GM21528 (cell line): ENCODE data around the gene MED12L.

ENCODE experiments used
- ATAC-seq: cut with Tn5 transposase; IDR thresholded peaks from one replicate; pipeline ENCODE4 v1.9.1; 2021; ENCODE audit warnings: mild to moderate bottlenecking, moderate library complexity; ENCODE audit not compliant: unreplicated experiment, low FRiP score

Gene MED12L

DNA sequence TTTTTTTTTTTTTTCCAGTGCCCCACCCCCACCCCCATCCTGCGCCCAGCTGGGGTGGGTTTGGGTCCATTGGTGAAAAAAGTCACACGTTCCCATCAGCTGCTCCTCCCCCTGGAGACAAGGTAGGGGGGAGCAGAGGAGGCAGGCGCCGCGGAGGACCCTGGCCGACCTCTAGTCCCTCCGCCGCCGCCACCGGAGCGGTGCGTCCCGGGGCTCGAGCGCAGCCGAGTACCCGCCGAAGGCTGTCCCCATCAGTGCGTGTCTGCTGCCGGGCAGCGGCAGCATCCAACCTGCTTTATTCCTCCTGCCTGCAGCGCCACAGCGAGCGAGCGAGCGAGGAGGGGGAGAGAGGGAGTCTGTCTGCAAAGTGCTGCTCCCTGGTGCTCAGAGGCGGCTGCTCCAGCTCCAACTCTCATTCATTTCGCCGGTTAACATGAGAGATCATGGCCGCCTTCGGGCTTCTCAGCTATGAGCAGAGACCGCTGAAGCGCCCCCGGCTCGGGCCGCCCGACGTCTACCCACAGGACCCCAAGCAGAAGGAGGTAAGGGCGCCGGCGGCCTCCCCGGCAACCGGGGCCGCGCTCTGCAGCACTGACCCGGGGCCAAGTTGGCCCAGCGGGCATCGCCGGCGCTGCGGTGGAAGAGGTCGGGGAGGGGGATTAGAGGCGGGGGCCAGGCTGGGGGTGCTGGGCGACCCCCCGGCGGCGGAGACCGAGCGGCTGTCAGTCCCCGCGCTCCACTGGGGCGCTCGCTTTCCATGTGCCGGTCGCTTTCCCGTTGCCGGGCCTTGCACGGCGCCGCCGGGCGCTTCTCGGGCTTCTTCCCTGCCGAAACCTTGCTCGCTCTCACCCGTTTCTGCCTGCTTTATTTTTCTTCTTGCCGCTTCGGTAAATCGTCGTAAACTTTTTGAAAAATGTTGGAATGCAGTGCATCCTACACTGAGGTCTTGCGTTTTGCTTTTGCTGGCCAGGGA, 1.3 kb downstream of the MED12L start:
- ATAC-seq = peak; percentile 76

DNA sequence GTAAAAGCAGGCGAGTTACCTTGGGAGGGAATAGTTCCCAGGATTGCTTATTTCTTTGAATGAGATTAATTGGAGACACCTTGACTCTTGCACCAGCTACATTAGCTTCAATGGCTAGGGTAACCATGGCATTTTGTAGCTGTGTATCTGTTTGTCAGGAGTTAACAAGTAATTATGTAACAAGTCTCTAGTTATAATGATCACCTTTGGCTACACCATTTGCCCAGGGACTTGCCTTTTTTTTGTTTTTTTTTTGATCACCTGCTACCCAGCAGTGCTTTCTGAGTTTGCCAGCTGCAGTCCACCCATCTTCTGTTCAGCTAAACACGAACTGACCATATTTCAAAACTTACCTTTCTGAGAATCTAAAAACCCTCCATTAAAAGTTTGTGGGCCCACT, 2.2 kb downstream of the MED12L start:
- ATAC-seq = no peak

DNA sequence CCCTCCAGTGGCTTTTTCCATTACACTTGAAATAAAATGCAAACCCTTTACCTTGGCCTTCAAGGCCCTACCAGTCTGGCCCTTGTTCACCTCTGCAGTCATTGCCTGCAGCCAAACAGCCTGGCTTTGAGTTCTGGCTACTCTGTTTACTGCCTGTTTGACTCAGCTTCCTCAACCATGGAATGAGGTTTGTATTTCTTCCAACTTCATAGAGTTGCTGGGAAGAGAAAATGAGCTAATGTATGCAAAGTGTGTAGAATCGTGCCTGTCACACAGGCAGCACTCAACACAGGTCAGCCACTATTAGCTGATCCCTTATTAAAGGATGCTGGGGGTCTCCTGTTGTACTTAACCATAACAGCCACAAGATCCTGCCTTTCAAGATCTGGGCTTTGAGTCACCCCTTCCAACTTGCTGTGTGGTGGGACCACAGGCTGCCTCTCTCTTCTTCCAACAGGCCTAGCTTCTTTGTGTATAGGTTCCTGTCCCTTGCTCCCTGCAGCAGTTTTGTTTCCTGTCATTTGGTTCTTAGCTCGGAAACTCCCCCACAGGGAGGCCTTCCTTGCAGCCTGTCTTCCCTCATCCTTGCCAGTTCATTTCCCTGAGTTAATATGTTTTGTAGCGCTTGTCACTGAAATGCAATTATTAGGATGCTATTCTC, 6.4 kb downstream of the MED12L start:
- ATAC-seq = no peak

DNA sequence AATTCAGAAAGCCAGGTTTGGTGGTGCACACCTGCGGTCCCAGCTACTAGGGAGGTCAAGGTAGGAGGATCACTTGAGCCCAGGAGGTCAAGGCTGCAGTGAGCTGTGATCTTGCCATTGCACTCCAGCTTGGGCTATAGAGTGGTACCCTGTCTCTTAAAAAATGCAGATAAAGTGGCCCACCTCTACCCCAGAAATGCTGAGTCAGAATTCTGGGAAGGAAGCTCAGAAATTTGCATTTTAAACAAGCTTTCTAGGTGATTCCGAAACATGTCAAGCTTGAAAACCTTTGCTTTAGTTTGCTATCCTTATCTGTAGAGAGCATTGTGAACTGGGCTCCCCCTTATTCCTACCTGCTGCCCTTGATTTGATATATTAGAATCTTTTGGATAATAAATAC, 7.7 kb downstream of the MED12L start:
- ATAC-seq = no peak

DNA sequence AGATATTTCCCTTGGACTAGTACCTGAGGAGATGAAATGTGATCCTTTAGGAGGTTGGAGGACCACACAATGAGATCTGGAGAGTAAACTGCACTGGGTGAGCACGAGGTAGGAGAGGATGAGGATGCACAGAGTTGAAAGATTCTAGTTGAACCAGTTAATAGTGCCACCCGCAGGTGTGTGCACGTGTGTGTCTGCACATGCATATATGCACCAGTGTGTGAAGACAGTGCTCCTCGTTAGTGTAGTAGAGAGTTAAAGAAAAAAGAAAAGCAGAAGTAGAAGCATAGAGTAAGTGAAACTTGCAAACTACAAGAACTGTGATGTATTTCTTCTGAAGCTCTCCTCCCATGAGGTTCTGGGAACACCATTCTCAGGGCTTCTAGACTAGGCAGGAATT, 8.4 kb downstream of the MED12L start:
- ATAC-seq = no peak

DNA sequence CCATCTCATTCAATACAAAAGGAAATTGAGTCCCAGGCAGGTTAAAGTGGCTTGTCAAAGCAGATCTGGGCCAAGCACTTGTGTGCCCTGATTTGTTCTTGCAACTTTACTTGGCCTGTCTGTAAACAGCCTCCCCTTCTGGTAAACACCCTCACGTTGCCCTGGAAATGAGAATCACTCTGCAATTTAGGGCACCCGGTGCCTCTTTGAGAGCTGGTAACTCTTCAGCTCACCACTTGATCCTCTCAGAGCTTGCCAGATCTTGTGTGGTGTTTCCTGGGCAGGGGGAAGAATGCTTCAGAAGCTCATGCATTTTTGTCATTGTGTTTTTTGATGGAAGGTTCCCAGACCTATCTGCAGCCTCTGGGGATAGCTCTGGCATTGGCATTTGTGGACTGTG, 11.3 kb downstream of the MED12L start:
- ATAC-seq = no peak

DNA sequence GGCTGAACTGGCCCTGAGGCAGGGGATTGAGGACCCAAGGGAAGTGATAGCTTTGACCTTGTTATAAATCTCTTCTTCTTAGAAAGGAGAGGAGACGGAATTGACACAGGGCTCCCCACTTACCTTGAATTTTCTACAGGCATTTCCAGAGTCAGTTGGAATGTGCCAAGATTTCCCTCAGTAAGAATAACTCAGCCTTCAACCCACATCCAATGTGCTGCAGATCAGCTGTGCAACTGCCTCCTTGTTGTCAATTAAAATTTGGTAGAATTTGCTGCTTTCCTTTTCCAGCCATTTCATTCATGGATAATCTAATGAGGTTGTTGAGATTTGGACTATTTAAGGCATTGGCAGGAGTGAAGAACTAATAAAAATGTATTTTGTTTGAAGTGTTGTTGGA, 14.6 kb downstream of the MED12L start:
- no peak for ATAC-seq

GRCh38 chr3:151101270-151101969, 16.0 kb downstream of the MED12L start:
- no peak for ATAC-seq

DNA sequence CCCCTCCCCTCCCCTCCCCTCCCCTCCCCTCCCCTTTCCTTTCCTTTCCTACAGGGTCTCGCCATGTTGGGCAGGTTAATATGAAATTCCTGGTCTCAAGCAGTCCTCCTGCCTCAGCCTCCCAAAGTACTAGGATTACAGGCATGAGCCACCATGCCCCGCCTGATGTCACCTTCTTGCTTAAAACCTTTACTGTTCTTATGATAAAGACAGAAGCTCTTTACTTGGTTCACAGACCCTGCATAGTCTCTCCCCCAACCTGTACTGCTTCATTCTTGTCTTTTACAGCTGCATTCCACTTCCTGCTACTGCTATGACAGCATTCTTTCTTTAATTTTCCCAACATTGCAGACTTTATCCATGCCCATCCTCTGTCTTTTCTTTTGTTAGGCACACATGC, 20.8 kb downstream of the MED12L start:
- ATAC-seq = no peak

- no peak for ATAC-seq
Measured at GRCh38 chr3:151107177-151107576, 21.7 kb downstream of the MED12L start.

DNA sequence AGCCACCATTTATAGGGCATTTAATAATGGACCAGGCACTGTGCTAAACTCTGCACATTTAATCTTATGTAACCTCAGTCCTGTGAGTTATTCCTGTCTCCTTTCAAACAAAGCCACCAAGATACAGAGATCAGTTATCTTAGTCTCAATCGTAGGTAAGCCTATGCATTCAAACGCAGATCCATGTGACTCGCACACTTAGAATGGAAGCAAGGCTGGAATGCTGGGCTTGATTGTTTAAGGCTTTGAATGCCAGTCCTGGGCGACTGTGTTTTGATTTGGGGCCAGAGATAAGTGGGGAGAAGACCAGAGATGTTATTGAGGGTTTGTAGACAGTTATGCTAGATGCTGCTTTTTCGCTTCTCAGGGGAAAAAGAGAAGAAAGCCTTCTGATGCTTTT, 22.2 kb downstream of the MED12L start:
- no peak for ATAC-seq

- ATAC-seq = no peak
Measured at GRCh38 chr3:151109286-151109800, 23.9 kb downstream of the MED12L start.

DNA sequence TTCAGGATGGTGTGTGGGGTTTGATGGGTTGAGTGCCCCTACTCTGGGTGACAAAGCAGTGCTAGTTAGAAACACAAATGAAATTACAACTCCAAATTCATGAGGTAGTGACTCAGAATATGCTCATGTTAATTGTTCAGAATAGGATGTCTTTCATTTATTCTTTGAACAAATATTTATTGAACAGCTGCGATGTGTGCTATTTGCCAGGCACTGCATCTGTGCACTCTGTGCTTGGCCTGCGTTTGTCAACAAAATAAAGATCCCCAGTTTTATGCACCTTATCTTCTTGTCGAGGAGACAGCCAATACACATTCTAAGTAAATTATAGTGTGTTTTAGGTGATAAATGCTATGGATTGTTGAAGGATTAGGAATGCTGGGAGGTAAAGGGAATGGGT, 27.3 kb downstream of the MED12L start:
- ATAC-seq = no peak

DNA sequence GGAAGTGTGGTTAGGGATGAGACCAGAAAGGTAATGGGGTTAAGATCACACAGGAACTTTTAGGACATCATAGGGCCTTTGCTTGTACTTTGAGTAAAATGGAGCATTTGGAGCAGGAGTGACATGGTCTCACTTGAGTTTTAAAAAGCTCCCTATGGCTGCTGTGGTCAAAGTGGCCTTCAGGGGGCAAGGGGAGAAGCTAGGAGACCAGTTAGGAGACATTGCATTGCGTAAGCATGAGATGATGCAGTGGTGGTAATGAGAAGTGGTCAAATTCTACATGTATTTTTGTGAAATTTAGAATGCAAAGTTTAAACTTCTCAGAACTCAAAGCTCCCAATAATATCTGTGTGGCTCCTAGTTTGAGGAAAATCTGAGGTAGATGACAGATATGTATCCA, 27.9 kb downstream of the MED12L start:
- ATAC-seq = no peak

- no peak for ATAC-seq
Measured at GRCh38 chr3:151117047-151117446, 31.6 kb downstream of the MED12L start.

DNA sequence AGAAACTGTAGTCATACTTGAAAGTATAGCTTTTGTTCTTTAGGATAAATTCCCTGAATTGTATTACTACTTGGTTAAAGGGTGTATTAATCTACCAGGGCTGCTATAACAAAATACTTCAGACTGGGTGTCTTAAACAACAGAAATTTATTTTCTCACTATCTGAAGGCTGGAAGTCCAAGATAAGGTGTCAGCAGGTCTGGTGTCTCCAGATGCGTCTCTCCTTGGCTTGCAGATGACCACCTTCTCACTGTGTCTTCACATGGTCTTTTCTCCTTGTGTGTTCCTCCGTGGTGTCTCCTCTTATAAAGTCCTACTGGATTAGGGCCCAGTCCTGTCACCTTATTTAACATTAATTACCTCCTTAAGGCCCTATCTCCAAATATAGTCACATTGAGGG, 33.7 kb downstream of the MED12L start:
- ATAC-seq = no peak

DNA sequence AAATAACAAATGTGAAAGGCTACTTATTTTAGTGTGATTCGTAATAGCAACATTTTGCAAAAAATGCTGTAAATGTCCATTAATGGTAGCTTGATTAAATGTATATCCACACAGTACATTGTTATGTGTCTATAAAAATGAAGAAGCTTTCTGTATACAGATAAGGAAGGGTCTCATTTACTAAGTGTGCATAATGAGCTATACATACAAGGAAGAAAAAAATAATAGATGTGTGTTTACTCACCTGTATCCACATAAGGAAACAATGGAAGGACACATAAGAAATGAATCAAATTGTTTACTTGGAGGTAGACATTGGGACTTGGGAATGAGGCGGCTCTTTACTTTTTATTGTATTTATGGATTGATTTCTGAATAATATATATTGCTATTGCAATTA, 34.9 kb downstream of the MED12L start:
- ATAC-seq = no peak

DNA sequence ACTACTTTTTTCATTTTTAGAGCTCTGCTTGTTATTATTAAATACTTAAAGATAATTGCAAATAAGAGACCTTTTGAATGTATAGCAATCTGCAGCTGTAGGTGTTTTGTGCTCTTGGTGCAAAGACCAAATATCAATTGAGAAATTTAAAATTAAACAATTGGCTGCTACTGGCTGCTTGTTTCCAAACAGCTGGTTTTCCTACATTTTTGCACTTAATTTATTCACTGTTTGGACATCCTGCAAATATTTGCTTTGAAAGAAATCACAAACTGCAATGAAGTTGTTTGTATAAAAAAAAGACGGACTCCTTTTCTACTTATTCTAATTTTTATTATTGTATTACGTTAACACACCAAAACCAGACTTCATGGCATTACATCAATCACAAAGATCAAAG, 35.6 kb downstream of the MED12L start:
- no peak for ATAC-seq

DNA sequence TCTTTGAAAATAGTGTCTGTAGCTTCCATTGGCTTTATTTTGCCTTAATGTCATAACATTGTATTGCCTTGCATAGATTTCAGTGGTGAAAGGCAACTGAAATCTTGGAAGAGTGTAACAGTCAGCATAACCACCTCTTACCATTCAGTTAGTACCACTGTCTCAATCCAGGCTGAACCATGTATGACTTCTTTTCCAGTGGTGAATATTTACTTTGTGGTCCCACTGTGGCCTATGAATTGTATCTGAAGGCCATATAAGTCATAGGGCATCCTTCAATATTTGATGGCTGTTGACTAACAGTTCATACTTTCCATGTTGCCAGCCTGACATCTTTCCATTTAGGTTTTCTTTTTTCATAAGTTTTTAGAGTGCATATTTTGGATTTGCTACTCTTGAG, 38.4 kb downstream of the MED12L start:
- ATAC-seq = no peak

DNA sequence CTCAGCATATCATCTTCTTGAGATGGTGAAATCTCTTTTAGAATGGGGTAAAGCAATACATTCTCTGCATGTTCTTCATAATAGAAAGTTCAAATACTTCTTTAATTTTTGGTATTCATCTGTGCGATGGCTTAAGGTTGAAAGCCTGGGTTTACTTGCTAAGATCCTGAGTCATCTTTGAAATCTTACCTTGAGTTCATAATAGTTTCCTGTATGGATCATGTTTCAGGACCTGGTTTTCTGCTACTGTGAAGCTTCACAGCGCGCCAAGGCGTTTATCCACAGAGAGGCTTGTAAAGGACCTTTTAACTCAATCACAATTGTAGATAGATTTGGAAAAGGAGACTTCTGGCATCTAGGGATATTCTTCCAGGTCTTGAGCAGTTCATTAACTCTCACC, 39.0 kb downstream of the MED12L start:
- ATAC-seq = no peak

- ATAC-seq = no peak
Measured at GRCh38 chr3:151130428-151130827, 45.0 kb downstream of the MED12L start.
